Fibroblast of peridontal ligament (primary cell): ENCODE measurements around the gene PARD3B.
A peak's percentile ranks its signal among the peaks of the same experiment; 100 is the strongest.

Experiments used
- DNase-seq: peaks from one replicate; pipeline ENCODE4 v3.0.0-alpha.2; 2010; ENCODE audit errors: extremely low read depth

The PARD3B gene

GRCh38 chr2:205654878-205655605, 1109.8 kb downstream of the PARD3B start:
- DNase-seq: peak; percentile 91

DNA sequence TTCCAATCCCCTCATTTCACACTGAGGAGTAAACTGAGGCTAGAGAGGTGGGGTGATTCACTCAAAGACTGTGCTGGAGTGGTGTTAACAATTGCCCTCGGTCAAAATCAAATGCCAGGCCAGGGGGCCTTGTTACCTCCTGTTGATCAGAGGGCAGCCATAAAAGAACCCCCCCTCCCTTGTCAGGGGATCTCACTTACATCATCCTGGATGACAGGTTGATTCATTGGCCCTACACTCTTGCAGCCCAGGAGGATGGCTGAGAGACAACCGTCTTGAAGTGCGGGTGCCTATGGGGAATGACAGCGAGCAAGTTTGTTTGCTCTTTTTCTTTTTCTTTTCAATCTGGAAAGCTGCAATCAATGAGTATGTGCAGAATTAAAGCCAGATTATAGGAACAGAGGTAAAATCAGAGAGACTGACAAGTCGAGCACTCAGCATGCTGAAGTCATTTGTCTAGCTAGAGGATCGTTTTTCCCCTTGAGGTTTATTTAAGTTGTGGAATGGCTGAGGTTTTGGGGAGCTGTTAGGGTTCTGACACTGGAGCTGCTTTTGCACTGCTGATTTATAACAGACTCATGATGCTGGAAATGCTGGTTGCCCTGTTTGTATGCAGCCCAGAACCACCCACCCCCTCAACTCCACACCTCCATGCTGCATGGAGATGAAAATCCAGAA, 1110.6 kb downstream of the PARD3B start:
- peak; percentile 66 for DNase-seq

- DNase-seq: no peak
Observed at GRCh38 chr2:205656461-205656860, 1111.2 kb downstream of the PARD3B start.

DNA sequence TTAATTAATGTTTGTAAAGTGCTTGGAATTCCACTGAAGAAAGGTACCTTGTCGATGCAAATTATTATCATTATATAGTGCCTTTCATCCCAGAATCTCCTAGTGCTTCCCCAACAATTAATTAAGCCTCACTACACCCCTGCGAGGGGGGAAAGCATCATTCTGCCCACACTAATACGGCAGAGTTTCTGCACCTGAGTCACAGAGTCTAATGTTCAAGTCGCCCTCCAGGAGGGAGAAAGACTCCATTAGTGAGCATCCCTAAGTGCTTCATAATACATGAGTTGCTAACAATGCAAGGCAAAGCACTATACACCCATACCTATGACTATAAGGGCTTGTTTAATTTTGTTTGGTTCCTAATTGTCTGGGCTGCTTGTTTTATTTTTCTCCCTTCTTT, 1111.7 kb downstream of the PARD3B start:
- DNase-seq: no peak

DNA sequence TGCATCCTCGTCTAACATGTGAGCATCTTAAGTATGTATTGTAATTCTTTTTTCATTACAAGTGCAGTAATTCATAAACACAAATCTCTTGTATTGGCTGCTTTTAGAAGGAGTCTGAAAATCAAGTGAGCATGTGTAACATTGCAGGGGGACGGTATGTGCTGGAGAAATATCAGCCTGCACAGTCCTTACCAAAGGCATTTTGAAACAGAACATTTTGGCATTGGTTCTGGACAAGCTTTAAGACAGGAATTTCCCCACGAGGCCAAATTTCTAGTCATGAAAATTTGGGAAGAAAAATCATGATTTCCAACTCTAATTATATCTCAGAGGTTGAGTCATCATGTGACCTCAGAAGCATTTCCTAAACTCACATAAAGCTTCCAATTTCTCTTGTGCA, 1112.3 kb downstream of the PARD3B start:
- DNase-seq: peak; percentile 99

GRCh38 chr2:205658068-205658467, 1112.8 kb downstream of the PARD3B start:
- no peak for DNase-seq

DNA sequence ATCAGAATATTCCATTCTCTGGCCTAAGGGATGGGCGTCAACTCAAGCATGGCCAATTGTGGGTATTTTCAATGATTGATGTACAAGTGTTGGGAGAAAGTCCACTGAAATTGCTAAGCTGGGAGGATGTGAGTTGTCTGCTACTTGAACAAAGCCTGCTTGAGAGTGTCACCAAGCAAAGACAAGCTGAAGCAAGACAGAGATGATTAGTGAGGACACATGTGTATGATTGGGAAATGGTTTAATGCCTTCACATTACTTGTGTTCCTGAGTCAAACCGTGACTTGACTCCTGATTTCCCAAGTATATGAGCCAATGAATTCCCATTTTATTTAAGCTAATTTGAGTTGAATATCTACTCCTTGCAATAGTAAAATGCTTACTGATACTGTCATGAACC, 1113.3 kb downstream of the PARD3B start:
- DNase-seq: no peak

DNA sequence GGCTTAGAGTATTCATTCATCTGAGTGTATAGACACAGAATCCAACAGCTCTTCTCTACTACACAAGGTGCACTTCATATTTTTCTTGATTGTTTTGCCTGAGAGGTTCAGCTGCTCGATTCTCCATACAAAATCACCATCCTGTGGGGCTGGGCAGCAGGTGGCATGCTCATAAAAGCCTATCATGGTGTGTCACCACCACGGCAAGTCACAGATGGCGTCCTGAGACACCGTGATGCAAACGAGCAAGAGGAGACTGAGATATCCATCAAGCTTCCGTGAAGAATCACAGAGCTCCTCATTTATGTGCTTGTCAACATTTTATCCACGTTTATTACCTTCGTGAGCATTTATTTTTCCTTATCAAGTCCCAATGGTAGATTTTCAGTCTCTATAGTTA, 1114.6 kb downstream of the PARD3B start:
- no peak for DNase-seq

DNA sequence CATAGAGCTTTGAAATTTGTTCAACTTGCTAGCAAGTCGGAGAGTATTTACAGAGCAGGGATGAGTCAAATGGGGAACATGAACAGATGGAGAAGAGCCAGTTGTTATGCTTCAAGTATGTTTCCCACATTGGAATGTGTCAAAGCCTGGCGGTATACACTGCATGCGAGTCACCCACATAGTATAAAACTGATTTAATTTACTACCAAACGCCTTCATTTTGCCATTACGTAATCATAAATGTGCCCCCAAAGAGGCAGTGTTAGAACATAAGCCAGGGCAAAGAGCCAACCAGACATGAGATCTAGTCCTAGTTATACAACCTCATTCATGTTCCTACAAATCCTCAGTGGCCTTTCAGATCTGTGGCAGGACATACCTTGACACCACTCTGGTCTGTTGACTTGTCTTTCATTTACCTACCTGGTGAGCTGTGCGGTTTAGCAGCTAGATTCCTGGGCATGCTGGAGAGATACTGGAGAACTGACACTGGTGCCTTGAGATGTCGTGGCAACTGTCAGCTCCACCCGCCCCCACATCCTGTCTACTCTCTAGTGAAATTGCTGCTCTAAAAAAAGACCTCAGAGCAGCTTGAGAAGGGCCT, 1115.3 kb downstream of the PARD3B start:
- peak; percentile 97 for DNase-seq

DNA sequence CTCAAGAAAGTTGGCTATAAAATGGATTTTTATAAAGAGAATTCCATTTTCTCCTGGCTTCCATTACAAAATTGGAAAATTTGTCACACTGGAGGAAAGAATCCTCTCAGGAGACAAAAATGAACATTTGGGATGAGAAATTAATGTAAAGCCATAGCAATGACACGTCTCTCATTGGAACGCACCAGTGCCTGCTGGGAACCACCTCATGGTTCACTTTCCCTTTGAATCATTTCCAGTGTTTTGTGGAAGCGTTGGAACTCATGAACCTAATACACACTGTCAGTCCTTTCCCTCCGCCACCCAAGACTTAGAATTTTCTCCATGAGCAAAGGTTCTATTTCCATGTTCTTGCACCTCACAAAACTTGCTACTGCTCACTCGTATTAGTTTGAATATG, 1116.0 kb downstream of the PARD3B start:
- DNase-seq: no peak

DNA sequence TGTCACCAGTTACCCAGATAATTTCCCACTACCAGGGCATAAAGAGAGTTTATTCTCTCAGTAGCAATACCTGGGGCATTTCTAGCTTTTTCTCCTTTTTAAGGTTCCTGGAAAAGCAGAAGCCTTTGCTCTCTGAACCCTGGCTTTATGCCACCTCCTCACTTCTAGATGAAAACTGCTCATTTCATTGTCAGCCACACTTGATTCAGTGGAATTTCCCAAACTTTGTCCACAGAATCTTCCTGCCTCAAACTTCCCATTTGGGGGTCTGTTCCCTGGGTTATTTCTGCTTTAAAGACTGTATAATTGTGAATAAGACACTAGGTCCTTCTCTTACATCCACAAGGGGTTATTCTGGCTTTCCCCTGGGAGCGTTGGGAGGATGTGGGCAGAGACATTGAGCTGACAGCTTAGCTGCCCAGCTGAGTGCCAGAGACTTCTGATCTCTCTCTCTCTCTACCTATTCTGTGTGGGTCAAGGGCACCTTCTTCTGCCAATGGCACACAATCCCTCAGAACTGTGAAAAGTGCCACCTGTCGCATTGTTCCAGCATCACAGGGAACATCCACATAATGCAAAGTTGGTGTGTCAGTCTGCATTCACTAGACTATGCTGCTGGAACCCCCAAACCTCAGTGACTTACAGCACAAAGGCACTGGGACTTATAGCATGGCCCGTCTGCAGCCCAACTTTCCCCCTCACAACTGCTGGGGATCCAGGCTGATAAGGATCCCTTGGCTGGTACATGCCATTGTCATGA, 1117.1 kb downstream of the PARD3B start:
- DNase-seq: no peak

- no peak for DNase-seq
Observed at GRCh38 chr2:205665791-205666190, 1120.5 kb downstream of the PARD3B start.
